ENCODE data around the gene BDP1. TPM values are rescaled to one million over a fixed set of nuclear protein-coding genes. Genes with fewer than 3 reads are reported as not detected.
A peak's percentile ranks its signal among the peaks of the same experiment; 100 is the strongest.
"Not testable (repeated sequence)": the region's sequence is repeated elsewhere in the genome, so short reads cannot be mapped to it uniquely, and the experiment has no call there.

BDP1 gene
- total RNA-seq, 1 donor from 2014 or later = 37.0 TPM

GRCh38 chr5:71445015-71445414 lies 10.4 kb upstream of the BDP1 start:
- H3K36me3 Mint-ChIP-seq (ENCODE audit: unreplicated experiment); H3K4me1 Mint-ChIP-seq (ENCODE audit: low read depth, unreplicated experiment); DNase-seq; H3K27ac Mint-ChIP-seq (ENCODE audit: unreplicated experiment); H3K9me3 Mint-ChIP-seq (ENCODE audit: unreplicated experiment); H3K27me3 Mint-ChIP-seq (ENCODE audit: unreplicated experiment): not testable (repeated sequence)
- H3K4me3 Mint-ChIP-seq (ENCODE audit: unreplicated experiment) = peak overlapping the region; percentile 82

DNA sequence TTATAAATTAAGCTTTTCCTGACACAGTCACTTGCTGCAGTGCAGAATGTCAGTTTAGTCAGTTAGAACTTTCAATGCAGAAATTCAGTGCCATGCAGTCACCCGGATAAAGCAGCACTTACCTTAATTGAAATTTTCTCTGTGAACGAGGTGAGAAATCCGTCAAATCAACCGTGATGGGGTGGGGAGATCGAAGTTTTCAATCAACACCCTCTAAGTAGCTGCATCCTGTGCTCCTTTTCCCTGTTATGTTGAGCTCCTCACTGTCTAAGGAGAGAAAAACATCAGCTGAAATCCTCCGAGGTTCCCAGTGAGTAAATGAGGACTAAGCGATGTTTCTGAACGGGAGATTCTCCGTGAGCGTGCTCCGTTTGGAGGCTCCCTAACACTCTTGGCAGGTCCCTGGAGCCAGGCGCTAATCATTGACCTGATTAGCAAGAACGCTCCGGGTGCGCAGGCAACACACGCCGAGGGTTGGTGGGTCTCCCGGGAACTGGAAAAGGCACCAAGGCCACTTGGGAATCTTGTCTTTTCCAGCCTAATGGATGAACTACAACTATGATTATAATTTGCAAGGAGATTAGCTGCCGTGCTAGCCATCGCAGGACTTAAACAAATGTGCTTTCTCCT lies 9.8 kb upstream of the BDP1 start:
- Mint-ChIP-seq H3K27ac (ENCODE audit: unreplicated experiment) (peak overlapping the region; percentile 62), H3K4me1 (ENCODE audit: low read depth, unreplicated experiment) (peaks cover 12% of the 10 kb centered on the region), H3K4me3 (ENCODE audit: unreplicated experiment) (peak overlapping the region; percentile 82)
- not testable (repeated sequence) for H3K27me3 Mint-ChIP-seq (ENCODE audit: unreplicated experiment); H3K36me3 Mint-ChIP-seq (ENCODE audit: unreplicated experiment); H3K9me3 Mint-ChIP-seq (ENCODE audit: unreplicated experiment)
- DNase-seq = peak; percentile 60

DNA sequence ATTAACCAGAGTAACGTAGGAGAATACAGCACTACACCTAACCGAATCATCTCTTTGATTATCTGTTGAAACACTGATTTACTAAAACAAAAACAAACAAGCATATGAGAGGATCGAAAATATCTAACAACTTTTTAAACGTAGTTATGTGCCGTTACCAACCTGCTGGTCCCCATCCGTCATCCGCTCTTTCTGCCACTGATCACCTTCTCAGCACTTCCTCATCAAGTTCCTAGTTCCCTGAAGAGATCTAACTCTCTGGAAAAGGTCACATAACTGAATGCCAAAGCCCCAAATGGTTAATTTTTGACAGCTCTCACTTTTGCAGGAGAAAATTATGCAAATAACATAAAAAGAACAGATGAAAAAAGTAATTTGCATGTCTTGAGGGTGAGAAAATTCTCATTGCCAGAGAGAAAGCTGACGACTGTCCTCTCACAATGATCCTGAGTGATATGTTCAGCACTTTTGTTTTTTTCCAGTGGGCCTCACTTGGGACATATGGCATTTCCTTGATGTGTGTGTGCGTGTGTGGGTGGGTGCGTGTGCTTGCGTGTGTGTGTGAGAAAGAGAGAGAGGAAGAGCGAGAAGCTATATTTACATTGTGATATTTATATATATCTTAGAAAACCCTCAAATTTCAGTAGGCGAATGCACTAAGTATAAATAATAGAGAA lies 8.8 kb upstream of the BDP1 start:
- Mint-ChIP-seq H3K27ac (ENCODE audit: unreplicated experiment) (peak overlapping the region; percentile 36), H3K4me1 (ENCODE audit: low read depth, unreplicated experiment) (peaks cover 14% of the 10 kb centered on the region), H3K4me3 (ENCODE audit: unreplicated experiment) (peak overlapping the region; percentile 73)
- not testable (repeated sequence) for H3K36me3 Mint-ChIP-seq (ENCODE audit: unreplicated experiment); H3K9me3 Mint-ChIP-seq (ENCODE audit: unreplicated experiment); DNase-seq; H3K27me3 Mint-ChIP-seq (ENCODE audit: unreplicated experiment)

GRCh38 chr5:71447218-71447808 lies 8.1 kb upstream of the BDP1 start:
- peak; percentile 71 for DNase-seq
- H3K27ac Mint-ChIP-seq (ENCODE audit: unreplicated experiment); H3K9me3 Mint-ChIP-seq (ENCODE audit: unreplicated experiment); H3K36me3 Mint-ChIP-seq (ENCODE audit: unreplicated experiment); H3K27me3 Mint-ChIP-seq (ENCODE audit: unreplicated experiment); H3K4me3 Mint-ChIP-seq (ENCODE audit: unreplicated experiment): not testable (repeated sequence)
- peaks cover 14% of the 10 kb centered on the region for H3K4me1 Mint-ChIP-seq (ENCODE audit: low read depth, unreplicated experiment)

GRCh38 chr5:71452876-71453275 lies 2.6 kb upstream of the BDP1 start:
- Mint-ChIP-seq H3K4me1 (ENCODE audit: low read depth, unreplicated experiment) (peaks cover 12% of the 10 kb centered on the region), H3K27ac (ENCODE audit: unreplicated experiment) (no peak overlapping the region), H3K9me3 (ENCODE audit: unreplicated experiment) (peaks cover 8% of the 10 kb centered on the region), H3K36me3 (ENCODE audit: unreplicated experiment) (no peaks in the 10 kb centered on the region), H3K27me3 (ENCODE audit: unreplicated experiment) (peaks cover 6% of the 10 kb centered on the region), H3K4me3 (ENCODE audit: unreplicated experiment) (no peak overlapping the region)
- no peak for TF ChIP-seq CTCF (IDR thresholded peaks at IDR 0.05; ENCODE audit: partially characterized antibody, unreplicated experiment)
- no peak for DNase-seq

GRCh38 chr5:71454913-71455312 lies 538 bp upstream of the BDP1 start:
- no peak for TF ChIP-seq CTCF (IDR thresholded peaks at IDR 0.05; ENCODE audit: partially characterized antibody, unreplicated experiment)
- H3K9me3 Mint-ChIP-seq (ENCODE audit: unreplicated experiment) = peaks cover 8% of the 10 kb centered on the region
- peak overlapping the region; percentile 99 for H3K4me3 Mint-ChIP-seq (ENCODE audit: unreplicated experiment)

DNA sequence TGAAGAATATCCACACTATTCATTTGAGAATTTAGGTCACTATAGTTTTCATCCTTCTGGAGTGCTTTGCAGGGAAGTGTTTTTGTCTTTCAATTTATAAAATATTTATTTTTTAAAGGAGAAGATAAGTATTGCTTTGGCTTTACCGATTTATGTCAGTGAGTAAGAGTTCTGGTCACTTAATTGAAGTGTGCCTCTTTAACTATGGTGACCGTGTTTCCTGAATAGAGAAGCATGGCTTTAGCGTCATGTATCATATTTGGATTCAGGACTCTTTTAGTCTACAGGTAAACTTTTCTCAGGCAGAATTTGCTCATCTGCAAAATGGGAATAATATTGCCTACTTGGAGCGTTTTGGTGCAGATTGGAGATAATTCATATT lies 902 bp downstream of the BDP1 start:
- DNase-seq = no peak
- H3K4me1 Mint-ChIP-seq (ENCODE audit: low read depth, unreplicated experiment) = peaks cover 7% of the 10 kb centered on the region
- peak overlapping the region; percentile 97 for H3K4me3 Mint-ChIP-seq (ENCODE audit: unreplicated experiment)
- H3K27me3 Mint-ChIP-seq (ENCODE audit: unreplicated experiment) = peaks cover 6% of the 10 kb centered on the region
- peak overlapping the region; percentile 89 for H3K27ac Mint-ChIP-seq (ENCODE audit: unreplicated experiment)
- peaks cover 8% of the 10 kb centered on the region for H3K9me3 Mint-ChIP-seq (ENCODE audit: unreplicated experiment)
- H3K36me3 Mint-ChIP-seq (ENCODE audit: unreplicated experiment) = no peaks in the 10 kb centered on the region
- no peak for TF ChIP-seq CTCF (IDR thresholded peaks at IDR 0.05; ENCODE audit: partially characterized antibody, unreplicated experiment)

More at GRCh38 chr5:71454913-71455312, 538 bp upstream of the BDP1 start:
- DNase-seq = no peak
- Mint-ChIP-seq H3K36me3 (ENCODE audit: unreplicated experiment) (no peaks in the 10 kb centered on the region), H3K27ac (ENCODE audit: unreplicated experiment) (peak overlapping the region; percentile 96), H3K27me3 (ENCODE audit: unreplicated experiment) (peaks cover 6% of the 10 kb centered on the region), H3K4me1 (ENCODE audit: low read depth, unreplicated experiment) (peaks cover 12% of the 10 kb centered on the region)
